ENCODE measurements around the gene ATP6V0E2.
A peak's percentile ranks its signal among the peaks of the same experiment; 100 is the strongest.

ATP6V0E2 gene

GRCh38 chr7:149830997-149831740 is 42.6 kb upstream of the ATP6V0E2 start:
- H3K27me3 ChIP-seq (ENCODE audit: control insufficient read depth in 1 of 2, insufficient read depth in 2 of 2, low read length in 2 of 2) = peaks cover 0 to 3% of the 10 kb centered on the region in 2 donors
- H3K9ac ChIP-seq (ENCODE audit: low read depth in 1 of 2, low read length in 2 of 2) = no peak overlapping the region
- no peak overlapping the region for H3K27ac ChIP-seq (ENCODE audit: low read depth, low read length)
- H3K9me3 ChIP-seq (ENCODE audit: control insufficient read depth in 1 of 2, low read length in 2 of 2) = no peaks in the 10 kb centered on the region
- no peaks in the 10 kb centered on the region for H3K36me3 ChIP-seq (ENCODE audit: control insufficient read depth in 1 of 2, insufficient read depth in 2 of 2, low read length in 2 of 2)
- no peak overlapping the region for H3K4me3 ChIP-seq (ENCODE audit: low read depth in 1 of 2, low read length in 2 of 2)
- no peaks in the 10 kb centered on the region for H3K4me1 ChIP-seq (ENCODE audit: control insufficient read depth in 1 of 2, insufficient read depth in 2 of 2, low read length in 2 of 2)

- H3K27me3 ChIP-seq (ENCODE audit: control insufficient read depth in 1 of 2, insufficient read depth in 2 of 2, low read length in 2 of 2) = peaks cover 0 to 3% of the 10 kb centered on the region in 2 donors
- no peak overlapping the region for H3K9ac ChIP-seq (ENCODE audit: low read depth in 1 of 2, low read length in 2 of 2)
- H3K27ac ChIP-seq (ENCODE audit: low read depth, low read length) = no peak overlapping the region
- H3K36me3 ChIP-seq (ENCODE audit: control insufficient read depth in 1 of 2, insufficient read depth in 2 of 2, low read length in 2 of 2) = no peaks in the 10 kb centered on the region
- H3K9me3 ChIP-seq (ENCODE audit: control insufficient read depth in 1 of 2, low read length in 2 of 2) = no peaks in the 10 kb centered on the region
- no peaks in the 10 kb centered on the region for H3K4me1 ChIP-seq (ENCODE audit: control insufficient read depth in 1 of 2, insufficient read depth in 2 of 2, low read length in 2 of 2)
- H3K4me3 ChIP-seq (ENCODE audit: low read depth in 1 of 2, low read length in 2 of 2) = no peak overlapping the region
Observed at GRCh38 chr7:149831741-149832219, 42.0 kb upstream of the ATP6V0E2 start.

GRCh38 chr7:149832332-149833041 is 41.3 kb upstream of the ATP6V0E2 start:
- H3K4me3 ChIP-seq (ENCODE audit: low read depth in 1 of 2, low read length in 2 of 2) = no peak overlapping the region
- H3K36me3 ChIP-seq (ENCODE audit: control insufficient read depth in 1 of 2, insufficient read depth in 2 of 2, low read length in 2 of 2) = no peaks in the 10 kb centered on the region
- no peak overlapping the region for H3K9ac ChIP-seq (ENCODE audit: low read depth in 1 of 2, low read length in 2 of 2)
- H3K4me1 ChIP-seq (ENCODE audit: control insufficient read depth in 1 of 2, insufficient read depth in 2 of 2, low read length in 2 of 2) = no peaks in the 10 kb centered on the region
- H3K9me3 ChIP-seq (ENCODE audit: control insufficient read depth in 1 of 2, low read length in 2 of 2) = no peaks in the 10 kb centered on the region
- peaks cover 0 to 3% of the 10 kb centered on the region in 2 donors for H3K27me3 ChIP-seq (ENCODE audit: control insufficient read depth in 1 of 2, insufficient read depth in 2 of 2, low read length in 2 of 2)
- H3K27ac ChIP-seq (ENCODE audit: low read depth, low read length) = no peak overlapping the region

GRCh38 chr7:149833495-149834130 is 40.2 kb upstream of the ATP6V0E2 start:
- Histone ChIP-seq H3K27me3 (ENCODE audit: control insufficient read depth in 1 of 2, insufficient read depth in 2 of 2, low read length in 2 of 2) (peaks cover 0 to 3% of the 10 kb centered on the region in 2 donors), H3K4me3 (ENCODE audit: low read depth in 1 of 2, low read length in 2 of 2) (no peak overlapping the region), H3K36me3 (ENCODE audit: control insufficient read depth in 1 of 2, insufficient read depth in 2 of 2, low read length in 2 of 2) (no peaks in the 10 kb centered on the region), H3K9me3 (ENCODE audit: control insufficient read depth in 1 of 2, low read length in 2 of 2) (no peaks in the 10 kb centered on the region), H3K4me1 (ENCODE audit: control insufficient read depth in 1 of 2, insufficient read depth in 2 of 2, low read length in 2 of 2) (peaks cover 3 to 4% of the 10 kb centered on the region in 2 donors), H3K27ac (ENCODE audit: low read depth, low read length) (no peak overlapping the region), H3K9ac (ENCODE audit: low read depth in 1 of 2, low read length in 2 of 2) (no peak overlapping the region)

- H3K4me1 ChIP-seq (ENCODE audit: control insufficient read depth in 1 of 2, insufficient read depth in 2 of 2, low read length in 2 of 2) = peaks cover 11% of the 10 kb centered on the region in 2 donors
- no peaks in the 10 kb centered on the region for H3K36me3 ChIP-seq (ENCODE audit: control insufficient read depth in 1 of 2, insufficient read depth in 2 of 2, low read length in 2 of 2)
- no peaks in the 10 kb centered on the region for H3K9me3 ChIP-seq (ENCODE audit: control insufficient read depth in 1 of 2, low read length in 2 of 2)
- H3K9ac ChIP-seq (ENCODE audit: low read depth in 1 of 2, low read length in 2 of 2) = no peak overlapping the region
- no peak overlapping the region for H3K4me3 ChIP-seq (ENCODE audit: low read depth in 1 of 2, low read length in 2 of 2)
- H3K27ac ChIP-seq (ENCODE audit: low read depth, low read length) = no peak overlapping the region
- peaks cover 0 to 3% of the 10 kb centered on the region in 2 donors for H3K27me3 ChIP-seq (ENCODE audit: control insufficient read depth in 1 of 2, insufficient read depth in 2 of 2, low read length in 2 of 2)
Observed at GRCh38 chr7:149834601-149835000, 39.2 kb upstream of the ATP6V0E2 start.

GRCh38 chr7:149836434-149836833 is 37.3 kb upstream of the ATP6V0E2 start:
- Histone ChIP-seq H3K9ac (ENCODE audit: low read depth in 1 of 2, low read length in 2 of 2) (no peak overlapping the region), H3K27me3 (ENCODE audit: control insufficient read depth in 1 of 2, insufficient read depth in 2 of 2, low read length in 2 of 2) (peaks cover 0 to 3% of the 10 kb centered on the region in 2 donors), H3K9me3 (ENCODE audit: control insufficient read depth in 1 of 2, low read length in 2 of 2) (no peaks in the 10 kb centered on the region), H3K4me1 (ENCODE audit: control insufficient read depth in 1 of 2, insufficient read depth in 2 of 2, low read length in 2 of 2) (peaks cover 11 to 12% of the 10 kb centered on the region in 2 donors), H3K36me3 (ENCODE audit: control insufficient read depth in 1 of 2, insufficient read depth in 2 of 2, low read length in 2 of 2) (no peaks in the 10 kb centered on the region), H3K4me3 (ENCODE audit: low read depth in 1 of 2, low read length in 2 of 2) (no peak overlapping the region), H3K27ac (ENCODE audit: low read depth, low read length) (no peak overlapping the region)

GRCh38 chr7:149837564-149838223 is 36.1 kb upstream of the ATP6V0E2 start:
- Histone ChIP-seq H3K27ac (ENCODE audit: low read depth, low read length) (no peak overlapping the region), H3K4me3 (ENCODE audit: low read depth in 1 of 2, low read length in 2 of 2) (peak overlapping the region in 1 of 2 donors; percentile 95), H3K9me3 (ENCODE audit: control insufficient read depth in 1 of 2, low read length in 2 of 2) (no peaks in the 10 kb centered on the region), H3K9ac (ENCODE audit: low read depth in 1 of 2, low read length in 2 of 2) (no peak overlapping the region), H3K27me3 (ENCODE audit: control insufficient read depth in 1 of 2, insufficient read depth in 2 of 2, low read length in 2 of 2) (peaks cover 0 to 3% of the 10 kb centered on the region in 2 donors), H3K4me1 (ENCODE audit: control insufficient read depth in 1 of 2, insufficient read depth in 2 of 2, low read length in 2 of 2) (peaks cover 11 to 12% of the 10 kb centered on the region in 2 donors), H3K36me3 (ENCODE audit: control insufficient read depth in 1 of 2, insufficient read depth in 2 of 2, low read length in 2 of 2) (no peaks in the 10 kb centered on the region)

- Histone ChIP-seq H3K27ac (ENCODE audit: low read depth, low read length) (peak within 1 kb of the TSS; percentile 54), H3K4me3 (ENCODE audit: low read depth in 1 of 2, low read length in 2 of 2) (peak within 1 kb of the TSS; percentile 92 to 95), H3K36me3 (ENCODE audit: control insufficient read depth in 1 of 2, insufficient read depth in 2 of 2, low read length in 2 of 2) (no peaks in the 10 kb centered on the region), H3K9me3 (ENCODE audit: control insufficient read depth in 1 of 2, low read length in 2 of 2) (no peaks in the 10 kb centered on the region), H3K4me1 (ENCODE audit: control insufficient read depth in 1 of 2, insufficient read depth in 2 of 2, low read length in 2 of 2) (peaks cover 11 to 12% of the 10 kb centered on the region in 2 donors), H3K27me3 (ENCODE audit: control insufficient read depth in 1 of 2, insufficient read depth in 2 of 2, low read length in 2 of 2) (peaks cover 0 to 3% of the 10 kb centered on the region in 2 donors), H3K9ac (ENCODE audit: low read depth in 1 of 2, low read length in 2 of 2) (peak within 1 kb of the TSS; percentile 83 to 87)
Observed at GRCh38 chr7:149838224-149838991, 35.4 kb upstream of the ATP6V0E2 start, which contains the start of gene ZNF862. TSS of gene ZNF862 (plus strand) at chr7:149838375. CDS start at chr7:149838612, 237 bp downstream.

GRCh38 chr7:149838992-149839408 is 34.8 kb upstream of the ATP6V0E2 start:
- Histone ChIP-seq H3K4me3 (ENCODE audit: low read depth in 1 of 2, low read length in 2 of 2) (peak overlapping the region; percentile 92 to 95), H3K27ac (ENCODE audit: low read depth, low read length) (no peak overlapping the region), H3K36me3 (ENCODE audit: control insufficient read depth in 1 of 2, insufficient read depth in 2 of 2, low read length in 2 of 2) (no peaks in the 10 kb centered on the region), H3K27me3 (ENCODE audit: control insufficient read depth in 1 of 2, insufficient read depth in 2 of 2, low read length in 2 of 2) (no peaks in the 10 kb centered on the region), H3K4me1 (ENCODE audit: control insufficient read depth in 1 of 2, insufficient read depth in 2 of 2, low read length in 2 of 2) (peaks cover 11 to 12% of the 10 kb centered on the region in 2 donors), H3K9ac (ENCODE audit: low read depth in 1 of 2, low read length in 2 of 2) (peak overlapping the region; percentile 83 to 87), H3K9me3 (ENCODE audit: control insufficient read depth in 1 of 2, low read length in 2 of 2) (no peaks in the 10 kb centered on the region)

All from duodenal mucosa (tissue), 2 donors.